SU-DHL-6 (cell line): Measurements from ENCODE around the gene PRKAR2B.
"Not testable (repeated sequence)": the region's sequence is repeated elsewhere in the genome, so short reads cannot be mapped to it uniquely, and the experiment has no call there.

Source experiments
- H2AFZ ChIP-seq: fragments of 200-600 bp; sonication (generic); 2 replicates; pipeline ENCODE4 v1.6.1; 2014; ENCODE audit warnings: low read depth, mild to moderate bottlenecking, moderate library complexity, mixed read lengths, antibody characterized with exemption, low read length; ENCODE audit not compliant: severe bottlenecking
- H3F3A ChIP-seq: fragments of 200-600 bp; shearing (Covaris generic); 2 replicates; pipeline ENCODE4 v1.6.0; 2016; ENCODE audit warnings: antibody characterized with exemption, mild to moderate bottlenecking; ENCODE audit not compliant: insufficient read depth
- H3K27ac ChIP-seq: fragments of 200-600 bp; sonication (generic); 2 replicates; pipeline ENCODE4 v1.5.1; 2016; ENCODE audit warnings: low read depth, mild to moderate bottlenecking, low read length, moderate library complexity, mixed read lengths
- H3K27me3 ChIP-seq: fragments of 200-600 bp; sonication (generic), shearing (Covaris generic); 2 replicates; pipeline ENCODE4 v1.6.0; 2014; ENCODE audit warnings: mild to moderate bottlenecking, low read length
- H3K36me3 ChIP-seq: fragments of 200-600 bp; sonication (generic); 2 replicates; pipeline ENCODE4 v1.6.1; 2014; ENCODE audit warnings: mild to moderate bottlenecking, low read length, mixed read lengths
- H3K4me2 ChIP-seq: fragments of 300-600, 200-600 bp; shearing (Covaris generic), sonication (generic); 2 replicates; pipeline ENCODE4 v1.6.0; 2014; ENCODE audit warnings: low read length, low read depth, mild to moderate bottlenecking; ENCODE audit not compliant: poor library complexity, severe bottlenecking
- H3K4me3 ChIP-seq: fragments of 200-600 bp; sonication (generic); 2 replicates; pipeline ENCODE4 v1.5.1; 2014; ENCODE audit warnings: antibody characterized with exemption, low read length, mild to moderate bottlenecking, mixed read lengths; ENCODE audit not compliant: insufficient read depth, poor library complexity, severe bottlenecking
- H3K79me2 ChIP-seq: fragments of 200-600 bp; sonication (generic); 2 replicates; pipeline ENCODE4 v1.6.1; 2014; ENCODE audit warnings: mild to moderate bottlenecking, low read length, moderate library complexity; ENCODE audit not compliant: insufficient read depth
- H3K9ac ChIP-seq: fragments of 200-600 bp; sonication (generic); 2 replicates; pipeline ENCODE4 v1.7.0; 2014; ENCODE audit warnings: mild to moderate bottlenecking, low read length
- H3K9me2 ChIP-seq: fragments of 200-600 bp; sonication (generic); replicated peaks from 2 replicates; pipeline ENCODE4 v1.6.1; 2014; ENCODE audit warnings: low read length; ENCODE audit not compliant: insufficient read depth
- H3K9me3 ChIP-seq: fragments of 200-600 bp; sonication (generic); 2 replicates; pipeline ENCODE4 v1.6.1; 2014; ENCODE audit warnings: low read length, mixed read lengths; ENCODE audit not compliant: insufficient read depth
- H4K20me1 ChIP-seq: fragments of 200-600 bp; sonication (generic); 2 replicates; pipeline ENCODE4 v1.6.1; 2014; ENCODE audit warnings: low read depth, mild to moderate bottlenecking, antibody characterized with exemption, low read length, moderate library complexity, mixed read lengths
- EZH2phosphoT487 ChIP-seq: fragments of 200-600 bp; sonication (generic), shearing (Covaris generic); conservative IDR thresholded peaks from 2 replicates; pipeline ENCODE4 v1.6.1; 2018; ENCODE audit warnings: mild to moderate bottlenecking, antibody characterized with exemption, low read length, moderate library complexity, mixed read lengths
- TF ChIP-seq, protein P1 (sequence below): fragments of 200-600 bp; sonication (generic); IDR thresholded peaks from one replicate; pipeline ENCODE4 v1.5.1; 2017; ENCODE audit warnings: antibody characterized with exemption, mild to moderate bottlenecking, low read length, moderate library complexity; ENCODE audit not compliant: insufficient read depth, poor library complexity, severe bottlenecking

Gene PRKAR2B

GRCh38 chr7:107151538-107151937 is 107.0 kb downstream of the PRKAR2B start:
- Histone ChIP-seq H3K4me2 (no peak overlapping the region), H3K79me2 (no peaks in the 10 kb centered on the region), H2AFZ (no peak overlapping the region), H4K20me1 (no peaks in the 10 kb centered on the region), H3K9ac (no peak overlapping the region), H3K9me3 (no peaks in the 10 kb centered on the region), H3K27me3 (no peaks in the 10 kb centered on the region), H3F3A (no peaks in the 10 kb centered on the region), H3K36me3 (no peaks in the 10 kb centered on the region), H3K9me2 (no peaks in the 10 kb centered on the region), H3K4me3 (no peak overlapping the region), H3K27ac (no peak overlapping the region)
- TF ChIP-seq EZH2phosphoT487 = no peak
- TF ChIP-seq, protein P1, sequence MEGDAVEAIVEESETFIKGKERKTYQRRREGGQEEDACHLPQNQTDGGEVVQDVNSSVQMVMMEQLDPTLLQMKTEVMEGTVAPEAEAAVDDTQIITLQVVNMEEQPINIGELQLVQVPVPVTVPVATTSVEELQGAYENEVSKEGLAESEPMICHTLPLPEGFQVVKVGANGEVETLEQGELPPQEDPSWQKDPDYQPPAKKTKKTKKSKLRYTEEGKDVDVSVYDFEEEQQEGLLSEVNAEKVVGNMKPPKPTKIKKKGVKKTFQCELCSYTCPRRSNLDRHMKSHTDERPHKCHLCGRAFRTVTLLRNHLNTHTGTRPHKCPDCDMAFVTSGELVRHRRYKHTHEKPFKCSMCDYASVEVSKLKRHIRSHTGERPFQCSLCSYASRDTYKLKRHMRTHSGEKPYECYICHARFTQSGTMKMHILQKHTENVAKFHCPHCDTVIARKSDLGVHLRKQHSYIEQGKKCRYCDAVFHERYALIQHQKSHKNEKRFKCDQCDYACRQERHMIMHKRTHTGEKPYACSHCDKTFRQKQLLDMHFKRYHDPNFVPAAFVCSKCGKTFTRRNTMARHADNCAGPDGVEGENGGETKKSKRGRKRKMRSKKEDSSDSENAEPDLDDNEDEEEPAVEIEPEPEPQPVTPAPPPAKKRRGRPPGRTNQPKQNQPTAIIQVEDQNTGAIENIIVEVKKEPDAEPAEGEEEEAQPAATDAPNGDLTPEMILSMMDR = no peak

GRCh38 chr7:107152011-107152410 is 107.5 kb downstream of the PRKAR2B start:
- Histone ChIP-seq H3K9me3 (no peaks in the 10 kb centered on the region), H3K9me2 (no peaks in the 10 kb centered on the region), H3K36me3 (no peaks in the 10 kb centered on the region), H3K4me2 (no peak overlapping the region), H4K20me1 (no peaks in the 10 kb centered on the region), H3F3A (no peaks in the 10 kb centered on the region), H3K79me2 (no peaks in the 10 kb centered on the region), H3K27me3 (no peaks in the 10 kb centered on the region), H3K27ac (no peak overlapping the region), H3K9ac (no peak overlapping the region), H3K4me3 (no peak overlapping the region), H2AFZ (no peak overlapping the region)
- TF ChIP-seq, protein P1 = no peak

GRCh38 chr7:107154826-107155225 is 110.3 kb downstream of the PRKAR2B start:
- no peaks in the 10 kb centered on the region for H3K36me3 ChIP-seq
- no peak overlapping the region for H3K4me3 ChIP-seq
- no peaks in the 10 kb centered on the region for H3K79me2 ChIP-seq
- TF ChIP-seq, protein P1 = no peak
- no peak for TF ChIP-seq EZH2phosphoT487
- no peak overlapping the region for H3K4me2 ChIP-seq
- H3K9me2 ChIP-seq = no peaks in the 10 kb centered on the region
- H3K27ac ChIP-seq = no peak overlapping the region
- H3K9me3 ChIP-seq = no peaks in the 10 kb centered on the region
- no peaks in the 10 kb centered on the region for H3F3A ChIP-seq
- H2AFZ ChIP-seq = no peak overlapping the region
- no peaks in the 10 kb centered on the region for H4K20me1 ChIP-seq
- no peak overlapping the region for H3K9ac ChIP-seq
- no peaks in the 10 kb centered on the region for H3K27me3 ChIP-seq

- not testable (repeated sequence) for H3K9ac ChIP-seq, H3K4me2 ChIP-seq, H3K79me2 ChIP-seq, H3K9me2 ChIP-seq, H3K36me3 ChIP-seq, H3K9me3 ChIP-seq, H4K20me1 ChIP-seq, H3F3A ChIP-seq, H3K4me3 ChIP-seq, H3K27me3 ChIP-seq, H2AFZ ChIP-seq, H3K27ac ChIP-seq
These were observed 111.2 kb downstream of the PRKAR2B start for GRCh38 chr7:107155726-107156125.
